Brain microvascular endothelial cell (primary cell): Measurements from ENCODE around the gene MOAP1.
"Not testable (repeated sequence)": the region's sequence is repeated elsewhere in the genome, so short reads cannot be mapped to it uniquely, and the experiment has no call there.

Source experiments
- DNase-seq: peaks from one replicate; pipeline ENCODE4 v3.0.0-alpha.2; 2020
- H3K27ac ChIP-seq: fragments of 250-450 bp; sonication (Bioruptor Pico); 2 replicates; pipeline ENCODE4 v1.5.1; 2020; ENCODE audit warnings: mild to moderate bottlenecking, moderate library complexity
- H3K27me3 ChIP-seq: fragments of 250-450 bp; sonication (Bioruptor Pico); replicated peaks from 2 replicates; pipeline ENCODE4 v1.5.1; 2020; ENCODE audit warnings: mild to moderate bottlenecking
- H3K36me3 ChIP-seq: fragments of 250-450 bp; sonication (Bioruptor Pico); replicated peaks from 2 replicates; pipeline ENCODE4 v1.5.1; 2020; ENCODE audit warnings: mild to moderate bottlenecking
- H3K4me3 ChIP-seq: 2 replicates; pipeline ENCODE4 v1.5.1; 2011; ENCODE audit warnings: low read depth, mild to moderate bottlenecking, control low read depth, low read length, moderate library complexity
- CTCF ChIP-seq: IDR thresholded peaks from 2 replicates; pipeline ENCODE4 v1.5.1; 2011; ENCODE audit warnings: low read depth, mild to moderate bottlenecking, moderate library complexity, low read length, control low read depth, inconsistent platforms; ENCODE audit errors: missing control alignments
- in situ Hi-C: cut with HindIII; loops from 2 replicates; pipeline ENCODE4 v1.10.0; 2017; ENCODE audit warnings: low sequenced_read_pairs, low pct_ligation_motif_present

MOAP1 gene

GRCh38 chr14:93142854-93143652 is 41.6 kb downstream of the MOAP1 start:
- in situ Hi-C loops: loop anchor here (25.0 kb wide), 1 partner anchor 206 kb away; no protein-coding TSS in a partner anchor
- H3K27me3 ChIP-seq: no peaks in the 10 kb centered on the region
- TF ChIP-seq CTCF: no peak
- DNase-seq: no peak
- no peaks in the 10 kb centered on the region for H3K36me3 ChIP-seq
- H3K27ac ChIP-seq: no peak overlapping the region
- H3K4me3 ChIP-seq: no peak overlapping the region

- H3K27me3 ChIP-seq: no peaks in the 10 kb centered on the region
- DNase-seq: no peak
- no peak for TF ChIP-seq CTCF
- H3K4me3 ChIP-seq: no peak overlapping the region
- H3K36me3 ChIP-seq: no peaks in the 10 kb centered on the region
- in situ Hi-C loops: loop anchor here (25.0 kb wide), 1 partner anchor 201 kb away; no protein-coding TSS in a partner anchor
- H3K27ac ChIP-seq: no peak overlapping the region
These were observed 46.8 kb downstream of the MOAP1 start for GRCh38 chr14:93137864-93138263.

GRCh38 chr14:93136508-93136907 is 48.2 kb downstream of the MOAP1 start:
- in situ Hi-C loops: loop anchor here (25.0 kb wide), 1 partner anchor 199 kb away; no protein-coding TSS in a partner anchor
- not testable (repeated sequence) for H3K36me3 ChIP-seq, H3K4me3 ChIP-seq, H3K27ac ChIP-seq, H3K27me3 ChIP-seq, DNase-seq

GRCh38 chr14:93136009-93136408 is 48.7 kb downstream of the MOAP1 start:
- Histone ChIP-seq H3K27ac (no peak overlapping the region), H3K36me3 (no peaks in the 10 kb centered on the region), H3K4me3 (no peak overlapping the region), H3K27me3 (no peaks in the 10 kb centered on the region)
- in situ Hi-C loops: loop anchor here (25.0 kb wide), 1 partner anchor 199 kb away; no protein-coding TSS in a partner anchor
- TF ChIP-seq CTCF: no peak
- no peak for DNase-seq

GRCh38 chr14:93135399-93135798 is 49.3 kb downstream of the MOAP1 start:
- Histone ChIP-seq H3K36me3 (no peaks in the 10 kb centered on the region), H3K4me3 (no peak overlapping the region), H3K27me3 (no peaks in the 10 kb centered on the region), H3K27ac (no peak overlapping the region)
- no peak for DNase-seq
- TF ChIP-seq CTCF: no peak
- in situ Hi-C loops: loop anchor here (25.0 kb wide), 1 partner anchor 198 kb away; no protein-coding TSS in a partner anchor

- no peak overlapping the region for H3K4me3 ChIP-seq
- no peaks in the 10 kb centered on the region for H3K27me3 ChIP-seq
- TF ChIP-seq CTCF: no peak
- H3K27ac ChIP-seq: no peak overlapping the region
- H3K36me3 ChIP-seq: no peaks in the 10 kb centered on the region
- in situ Hi-C loops: loop anchor here (25.0 kb wide), 1 partner anchor 196 kb away; no protein-coding TSS in a partner anchor
- DNase-seq: no peak
These were observed 51.2 kb downstream of the MOAP1 start for GRCh38 chr14:93133464-93133863.
